OCI-LY3 (cell line): ENCODE data around the gene BACH1.

Experiments used
- EZH2phosphoT487 ChIP-seq: fragments of 200-600 bp; shearing (Covaris generic); IDR thresholded peaks from 2 replicates; pipeline ENCODE4 v1.6.1; 2018; ENCODE audit warnings: antibody characterized with exemption, mixed run types, low read depth
- TF ChIP-seq, protein P1 (sequence below): fragments of 200-600, 300-600 bp; sonication (generic); IDR thresholded peaks from 2 replicates; pipeline ENCODE4 v1.5.1; 2014; ENCODE audit warnings: antibody characterized with exemption, low read length, low read depth

GRCh38 chr21:29301691-29302090 is 3.0 kb downstream of the BACH1 start:
- TF ChIP-seq, protein P1, sequence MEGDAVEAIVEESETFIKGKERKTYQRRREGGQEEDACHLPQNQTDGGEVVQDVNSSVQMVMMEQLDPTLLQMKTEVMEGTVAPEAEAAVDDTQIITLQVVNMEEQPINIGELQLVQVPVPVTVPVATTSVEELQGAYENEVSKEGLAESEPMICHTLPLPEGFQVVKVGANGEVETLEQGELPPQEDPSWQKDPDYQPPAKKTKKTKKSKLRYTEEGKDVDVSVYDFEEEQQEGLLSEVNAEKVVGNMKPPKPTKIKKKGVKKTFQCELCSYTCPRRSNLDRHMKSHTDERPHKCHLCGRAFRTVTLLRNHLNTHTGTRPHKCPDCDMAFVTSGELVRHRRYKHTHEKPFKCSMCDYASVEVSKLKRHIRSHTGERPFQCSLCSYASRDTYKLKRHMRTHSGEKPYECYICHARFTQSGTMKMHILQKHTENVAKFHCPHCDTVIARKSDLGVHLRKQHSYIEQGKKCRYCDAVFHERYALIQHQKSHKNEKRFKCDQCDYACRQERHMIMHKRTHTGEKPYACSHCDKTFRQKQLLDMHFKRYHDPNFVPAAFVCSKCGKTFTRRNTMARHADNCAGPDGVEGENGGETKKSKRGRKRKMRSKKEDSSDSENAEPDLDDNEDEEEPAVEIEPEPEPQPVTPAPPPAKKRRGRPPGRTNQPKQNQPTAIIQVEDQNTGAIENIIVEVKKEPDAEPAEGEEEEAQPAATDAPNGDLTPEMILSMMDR, result no peak
- no peak for TF ChIP-seq EZH2phosphoT487
